Esophagus muscularis mucosa (tissue), 3 donors: ENCODE measurements around the gene BTG2.

Experiments
- CTCF ChIP-seq, 3 experiments: fragments of 200-600 bp in 2 of 3; fragments of 450-650 bp in 1 of 3; sonication (generic) in 2 of 3; IDR thresholded peaks; one replicate each; pipeline ENCODE4 v1.5.1; 2017 to 2019; ENCODE audit warnings: antibody characterized with exemption in 3 of 3, mild to moderate bottlenecking in 2 of 3, moderate library complexity in 1 of 3
- POLR2A ChIP-seq: fragments of 450-650 bp; IDR thresholded peaks from one replicate; pipeline ENCODE4 v1.6.1; 2017; ENCODE audit warnings: antibody characterized with exemption, moderate library complexity, mild to moderate bottlenecking, low read depth
- POLR2AphosphoS5 ChIP-seq, 2 donors: sonication (generic); formaldehyde crosslinking; IDR thresholded peaks; one replicate each; pipeline ENCODE4 v1.6.1; 2017; ENCODE audit warnings: antibody characterized with exemption in 2 of 2

- TF ChIP-seq CTCF (IDR thresholded peaks at IDR 0.05) (peak; percentile 46 to 52 (median 50)), POLR2A (no peak), POLR2AphosphoS5 (IDR thresholded peaks at IDR 0.05) (no peak)
Observed at GRCh38 chr1:203327684-203328457, 22.6 kb downstream of the BTG2 start.
